Osteoblast (primary cell): ENCODE data around the gene PTPN7. TPM values are rescaled to one million over a fixed set of nuclear protein-coding genes. Genes with fewer than 3 reads are reported as not detected.

Experiments
- DNase-seq: peaks from one replicate; pipeline ENCODE4 v3.0.0; 2011; ENCODE audit warnings: low spot score, mixed read lengths; ENCODE audit not compliant: insufficient read length; ENCODE audit errors: missing footprints
- H2AFZ ChIP-seq: 2 replicates; pipeline ENCODE4 v1.6.0; 2011; ENCODE audit warnings: mild to moderate bottlenecking, low read length
- H3K27ac ChIP-seq: 2 replicates; pipeline ENCODE4 v1.5.1; 2011; ENCODE audit warnings: mild to moderate bottlenecking, low read depth, low read length, moderate library complexity
- H3K27me3 ChIP-seq: 2 replicates; pipeline ENCODE4 v1.6.0; 2012; ENCODE audit warnings: mild to moderate bottlenecking, control low read depth, inconsistent platforms, low read length, moderate library complexity; ENCODE audit not compliant: insufficient read depth
- H3K36me3 ChIP-seq: 2 replicates; pipeline ENCODE4 v1.5.1; 2011; ENCODE audit warnings: mild to moderate bottlenecking, low read length, control low read depth, moderate library complexity; ENCODE audit not compliant: insufficient read depth
- H3K4me1 ChIP-seq: 2 replicates; pipeline ENCODE4 v1.5.1; 2011; ENCODE audit warnings: mild to moderate bottlenecking, low read length, control low read depth, moderate library complexity; ENCODE audit not compliant: insufficient read depth
- H3K4me2 ChIP-seq: 2 replicates; pipeline ENCODE4 v1.6.0; 2011; ENCODE audit warnings: mild to moderate bottlenecking, low read length; ENCODE audit not compliant: insufficient read depth
- H3K4me3 ChIP-seq: fragments of 200-600 bp; sonication (generic); 3 replicates; pipeline ENCODE4 v1.5.1; 2012; ENCODE audit warnings: mild to moderate bottlenecking, low read length, inconsistent platforms; ENCODE audit not compliant: insufficient read depth
- H3K79me2 ChIP-seq: 2 replicates; pipeline ENCODE4 v1.6.0; 2012; ENCODE audit warnings: mild to moderate bottlenecking, low read length, control low read depth, inconsistent platforms; ENCODE audit not compliant: insufficient read depth
- H3K9me3 ChIP-seq: 2 replicates; pipeline ENCODE4 v1.5.1; 2011; ENCODE audit warnings: low read depth, low read length, control low read depth
- H4K20me1 ChIP-seq: 2 replicates; pipeline ENCODE4 v1.6.0; 2012; ENCODE audit warnings: mild to moderate bottlenecking, low read length, control low read depth; ENCODE audit not compliant: insufficient read depth
- CTCF ChIP-seq: IDR thresholded peaks from 2 replicates; pipeline ENCODE4 v1.5.1; 2011; ENCODE audit warnings: mild to moderate bottlenecking, low read depth, low read length, moderate library complexity; ENCODE audit errors: extremely low read depth
- total RNA-seq: library from RNA; depleted of rRNA; stranded (reverse); fragments of >200 nt; gene quantifications from 2 replicates; pipeline ENCODE4 v1.2.3, GENCODE V29; 2012

Gene PTPN7
- total RNA-seq, 1 donor: not detected

- H3K9me3 ChIP-seq: no peaks in the 10 kb centered on the region
- no peak overlapping the region for H3K4me3 ChIP-seq
- no peaks in the 10 kb centered on the region for H3K36me3 ChIP-seq
- H3K27me3 ChIP-seq: peaks cover 2% of the 10 kb centered on the region
- no peak overlapping the region for H3K27ac ChIP-seq
- H3K79me2 ChIP-seq: no peaks in the 10 kb centered on the region
- peaks cover 10% of the 10 kb centered on the region for H3K4me1 ChIP-seq
- TF ChIP-seq CTCF: no peak
- peak; percentile 6 for DNase-seq
- H3K4me2 ChIP-seq: no peak overlapping the region
- no peak overlapping the region for H2AFZ ChIP-seq
- no peaks in the 10 kb centered on the region for H4K20me1 ChIP-seq
Measured at GRCh38 chr1:202150602-202151001, 9.8 kb downstream of the PTPN7 start.

- Histone ChIP-seq H3K9me3 (no peaks in the 10 kb centered on the region), H3K4me2 (no peak overlapping the region), H2AFZ (no peak overlapping the region), H4K20me1 (no peaks in the 10 kb centered on the region), H3K27ac (no peak overlapping the region), H3K4me3 (no peak overlapping the region), H3K4me1 (peaks cover 10% of the 10 kb centered on the region), H3K79me2 (peaks cover 3% of the 10 kb centered on the region), H3K27me3 (peaks cover 2% of the 10 kb centered on the region), H3K36me3 (no peaks in the 10 kb centered on the region)
- no peak for TF ChIP-seq CTCF
- peak; percentile 29 for DNase-seq
Measured at GRCh38 chr1:202150187-202150586, 10.2 kb downstream of the PTPN7 start.

GRCh38 chr1:202149566-202149965, 10.8 kb downstream of the PTPN7 start:
- H3K9me3 ChIP-seq: no peaks in the 10 kb centered on the region
- H3K27ac ChIP-seq: no peak overlapping the region
- H3K4me2 ChIP-seq: no peak overlapping the region
- H4K20me1 ChIP-seq: no peaks in the 10 kb centered on the region
- H3K4me1 ChIP-seq: peaks cover 7% of the 10 kb centered on the region
- H3K4me3 ChIP-seq: no peak overlapping the region
- no peaks in the 10 kb centered on the region for H3K36me3 ChIP-seq
- peak; percentile 84 for DNase-seq
- H3K27me3 ChIP-seq: peaks cover 2% of the 10 kb centered on the region
- TF ChIP-seq CTCF: no peak
- H3K79me2 ChIP-seq: peaks cover 9% of the 10 kb centered on the region
- H2AFZ ChIP-seq: no peak overlapping the region

- peak; percentile 22 for DNase-seq
- Histone ChIP-seq H2AFZ (no peak overlapping the region), H3K9me3 (no peaks in the 10 kb centered on the region), H3K27me3 (peaks cover 2% of the 10 kb centered on the region), H3K27ac (no peak overlapping the region), H3K36me3 (no peaks in the 10 kb centered on the region), H3K4me3 (no peak overlapping the region), H3K79me2 (peaks cover 21% of the 10 kb centered on the region), H3K4me1 (peaks cover 6% of the 10 kb centered on the region), H4K20me1 (peaks cover 5% of the 10 kb centered on the region), H3K4me2 (no peak overlapping the region)
- no peak for TF ChIP-seq CTCF
Measured at GRCh38 chr1:202148391-202148790, 12.0 kb downstream of the PTPN7 start.
